ENCODE measurements around the gene GBE1.

The GBE1 gene

DNA sequence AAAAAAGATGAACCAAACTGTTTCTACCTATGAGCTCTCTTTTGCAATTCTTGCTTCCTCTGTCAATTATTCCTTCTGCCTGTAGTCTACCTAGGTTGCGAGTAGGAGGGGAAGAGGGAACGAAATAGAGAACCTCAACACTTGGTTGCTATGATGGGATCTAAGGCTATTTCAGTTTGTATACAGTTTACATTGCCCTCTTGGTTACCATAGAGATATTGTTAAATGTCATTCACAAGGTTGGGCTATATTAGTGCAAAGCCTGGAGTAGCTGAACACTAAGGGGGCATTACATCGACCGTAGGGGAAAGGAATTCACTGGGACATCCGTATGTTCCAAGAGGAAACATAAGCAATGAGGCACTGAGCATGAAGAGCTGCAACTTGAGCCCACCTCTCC, 276.9 kb downstream of the GBE1 start:
- Histone ChIP-seq H3K9me3 (ENCODE audit: insufficient read depth, low read length) (no peaks in the 10 kb centered on the region), H4K20me1 (ENCODE audit: low read depth, low read length) (no peaks in the 10 kb centered on the region), H3F3A (ENCODE audit: insufficient read depth) (0 out of 2 replicates have a peak, but pooled peaks cover 2% of the 10 kb centered on the region), H3K9me2 (replicated peaks; ENCODE audit: insufficient read depth, low read length) (no peaks in the 10 kb centered on the region), H3K4me3 (ENCODE audit: insufficient read depth, low read length, poor library complexity, severe bottlenecking) (no peak overlapping the region), H3K4me2 (ENCODE audit: low read depth, low read length, poor library complexity, severe bottlenecking) (no peak overlapping the region), H3K9ac (ENCODE audit: low read length) (no peak overlapping the region), H3K27me3 (ENCODE audit: low read length) (no peaks in the 10 kb centered on the region), H3K36me3 (ENCODE audit: low read length) (no peaks in the 10 kb centered on the region), H3K79me2 (ENCODE audit: insufficient read depth, low read length) (no peaks in the 10 kb centered on the region), H3K27ac (ENCODE audit: low read depth, low read length) (peak overlapping the region; percentile 34; the same call in 1 of the 2 replicates), H2AFZ (ENCODE audit: low read depth, low read length, severe bottlenecking) (no peak overlapping the region)
- TF ChIP-seq, protein P1, sequence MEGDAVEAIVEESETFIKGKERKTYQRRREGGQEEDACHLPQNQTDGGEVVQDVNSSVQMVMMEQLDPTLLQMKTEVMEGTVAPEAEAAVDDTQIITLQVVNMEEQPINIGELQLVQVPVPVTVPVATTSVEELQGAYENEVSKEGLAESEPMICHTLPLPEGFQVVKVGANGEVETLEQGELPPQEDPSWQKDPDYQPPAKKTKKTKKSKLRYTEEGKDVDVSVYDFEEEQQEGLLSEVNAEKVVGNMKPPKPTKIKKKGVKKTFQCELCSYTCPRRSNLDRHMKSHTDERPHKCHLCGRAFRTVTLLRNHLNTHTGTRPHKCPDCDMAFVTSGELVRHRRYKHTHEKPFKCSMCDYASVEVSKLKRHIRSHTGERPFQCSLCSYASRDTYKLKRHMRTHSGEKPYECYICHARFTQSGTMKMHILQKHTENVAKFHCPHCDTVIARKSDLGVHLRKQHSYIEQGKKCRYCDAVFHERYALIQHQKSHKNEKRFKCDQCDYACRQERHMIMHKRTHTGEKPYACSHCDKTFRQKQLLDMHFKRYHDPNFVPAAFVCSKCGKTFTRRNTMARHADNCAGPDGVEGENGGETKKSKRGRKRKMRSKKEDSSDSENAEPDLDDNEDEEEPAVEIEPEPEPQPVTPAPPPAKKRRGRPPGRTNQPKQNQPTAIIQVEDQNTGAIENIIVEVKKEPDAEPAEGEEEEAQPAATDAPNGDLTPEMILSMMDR (IDR thresholded peaks at IDR 0.05; ENCODE audit: insufficient read depth, low read length, poor library complexity, severe bottlenecking) = no peak
- no peak for TF ChIP-seq EZH2phosphoT487 (conservative IDR thresholded peaks at IDR 0.05; ENCODE audit: low read length)

DNA sequence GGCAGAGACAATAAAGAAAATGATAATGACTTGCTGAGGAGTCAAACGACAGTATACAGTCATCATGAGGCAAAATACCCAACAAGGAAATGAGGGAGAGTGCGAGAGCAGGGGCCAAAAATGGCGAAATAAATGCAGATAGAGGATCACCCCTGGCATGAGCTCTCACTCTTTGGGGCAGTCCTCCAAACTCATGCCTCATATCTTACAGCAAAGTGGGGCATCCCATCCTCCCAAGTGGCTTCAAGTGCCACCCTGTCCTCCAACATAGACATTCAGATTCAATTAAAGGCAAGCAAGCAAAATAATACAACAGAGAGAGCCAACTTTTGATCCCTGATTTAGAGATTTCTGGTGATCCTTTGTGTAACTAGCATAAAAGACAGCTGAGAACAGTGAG, 278.4 kb downstream of the GBE1 start:
- no peak for TF ChIP-seq EZH2phosphoT487 (conservative IDR thresholded peaks at IDR 0.05; ENCODE audit: low read length)
- TF ChIP-seq, protein P1 (IDR thresholded peaks at IDR 0.05; ENCODE audit: insufficient read depth, low read length, poor library complexity, severe bottlenecking) = no peak
- no peaks in the 10 kb centered on the region for H3F3A ChIP-seq (ENCODE audit: insufficient read depth)
- no peaks in the 10 kb centered on the region for H3K79me2 ChIP-seq (ENCODE audit: insufficient read depth, low read length)
- no peaks in the 10 kb centered on the region for H4K20me1 ChIP-seq (ENCODE audit: low read depth, low read length)
- H3K4me2 ChIP-seq (ENCODE audit: low read depth, low read length, poor library complexity, severe bottlenecking) = no peak overlapping the region
- H3K9ac ChIP-seq (ENCODE audit: low read length) = no peak overlapping the region
- H3K27ac ChIP-seq (ENCODE audit: low read depth, low read length) = no peak overlapping the region
- H3K36me3 ChIP-seq (ENCODE audit: low read length) = no peaks in the 10 kb centered on the region
- no peak overlapping the region for H2AFZ ChIP-seq (ENCODE audit: low read depth, low read length, severe bottlenecking)
- H3K9me2 ChIP-seq (replicated peaks; ENCODE audit: insufficient read depth, low read length) = no peaks in the 10 kb centered on the region
- no peak overlapping the region for H3K4me3 ChIP-seq (ENCODE audit: insufficient read depth, low read length, poor library complexity, severe bottlenecking)
- no peaks in the 10 kb centered on the region for H3K27me3 ChIP-seq (ENCODE audit: low read length)
- H3K9me3 ChIP-seq (ENCODE audit: insufficient read depth, low read length) = no peaks in the 10 kb centered on the region

DNA sequence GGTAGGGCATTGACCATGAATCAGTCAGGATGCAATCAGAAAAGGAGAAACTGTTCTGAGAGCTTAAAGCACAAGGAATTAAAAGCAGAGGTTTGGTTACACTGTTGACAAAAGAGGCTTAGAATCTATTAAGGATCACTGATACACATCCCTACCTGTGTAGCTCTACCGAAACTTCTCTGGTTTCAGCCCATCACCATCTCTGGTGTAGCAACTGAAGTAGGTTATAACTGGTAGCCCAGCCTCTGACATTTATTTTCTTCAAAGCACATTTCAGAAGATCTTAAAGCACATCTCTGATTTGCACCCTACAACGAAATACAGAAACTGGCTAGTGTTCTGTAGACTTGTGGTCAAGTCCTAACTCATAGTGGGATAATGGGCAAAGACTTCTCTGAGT, 283.7 kb downstream of the GBE1 start:
- H3K27me3 ChIP-seq (ENCODE audit: low read length) = no peaks in the 10 kb centered on the region
- no peak overlapping the region for H3K9ac ChIP-seq (ENCODE audit: low read length)
- no peaks in the 10 kb centered on the region for H3K79me2 ChIP-seq (ENCODE audit: insufficient read depth, low read length)
- no peaks in the 10 kb centered on the region for H3K36me3 ChIP-seq (ENCODE audit: low read length)
- TF ChIP-seq, protein P1 (IDR thresholded peaks at IDR 0.05; ENCODE audit: insufficient read depth, low read length, poor library complexity, severe bottlenecking) = no peak
- no peak for TF ChIP-seq EZH2phosphoT487 (conservative IDR thresholded peaks at IDR 0.05; ENCODE audit: low read length)
- no peaks in the 10 kb centered on the region for H3K9me2 ChIP-seq (replicated peaks; ENCODE audit: insufficient read depth, low read length)
- H4K20me1 ChIP-seq (ENCODE audit: low read depth, low read length) = no peaks in the 10 kb centered on the region
- H2AFZ ChIP-seq (ENCODE audit: low read depth, low read length, severe bottlenecking) = no peak overlapping the region
- H3F3A ChIP-seq (ENCODE audit: insufficient read depth) = no peaks in the 10 kb centered on the region
- H3K4me3 ChIP-seq (ENCODE audit: insufficient read depth, low read length, poor library complexity, severe bottlenecking) = no peak overlapping the region
- H3K4me2 ChIP-seq (ENCODE audit: low read depth, low read length, poor library complexity, severe bottlenecking) = no peak overlapping the region
- H3K9me3 ChIP-seq (ENCODE audit: insufficient read depth, low read length) = no peaks in the 10 kb centered on the region
- no peak overlapping the region for H3K27ac ChIP-seq (ENCODE audit: low read depth, low read length)

Measured in SU-DHL-6 (cell line).